Right ventricle myocardium superior (tissue), 1 donor: ENCODE results near the gene ZNF534. TPM values are rescaled to one million over a fixed set of nuclear protein-coding genes. Genes with fewer than 3 reads are reported as not detected.
"Not testable (repeated sequence)": the region's sequence is repeated elsewhere in the genome, so short reads cannot be mapped to it uniquely, and the experiment has no call there.

Source experiments
- ATAC-seq: fragments of 200-7000 bp; cut with Tn5 transposase; one replicate; pipeline ENCODE4 v1.9.1; 2020; ENCODE audit warnings: mild to moderate bottlenecking; ENCODE audit not compliant: poor library complexity
- DNase-seq: peaks from one replicate; pipeline ENCODE4 v3.0.0-alpha.2; 2020
- intact Hi-C: fragments of 100-400 bp; cut with DNase I; formaldehyde crosslinking; loops from one replicate; pipeline ENCODE4 v1.11.2; 2022
- total RNA-seq: library from RNA; stranded (reverse); fragmentation: NEBNext Ultra II Directional; extraction: Animal tissue kit (Norgen Biotek cat#: 25700); gene quantifications from one replicate; pipeline ENCODE4 v1.2.1, GENCODE V29; 2021
- donor health status: DM: no; HTN: yes; CAD: no; lungs with severe emphysema.

Gene ZNF534
- total RNA-seq, 1 donor from 2014 or later, result 0.43 TPM

DNA sequence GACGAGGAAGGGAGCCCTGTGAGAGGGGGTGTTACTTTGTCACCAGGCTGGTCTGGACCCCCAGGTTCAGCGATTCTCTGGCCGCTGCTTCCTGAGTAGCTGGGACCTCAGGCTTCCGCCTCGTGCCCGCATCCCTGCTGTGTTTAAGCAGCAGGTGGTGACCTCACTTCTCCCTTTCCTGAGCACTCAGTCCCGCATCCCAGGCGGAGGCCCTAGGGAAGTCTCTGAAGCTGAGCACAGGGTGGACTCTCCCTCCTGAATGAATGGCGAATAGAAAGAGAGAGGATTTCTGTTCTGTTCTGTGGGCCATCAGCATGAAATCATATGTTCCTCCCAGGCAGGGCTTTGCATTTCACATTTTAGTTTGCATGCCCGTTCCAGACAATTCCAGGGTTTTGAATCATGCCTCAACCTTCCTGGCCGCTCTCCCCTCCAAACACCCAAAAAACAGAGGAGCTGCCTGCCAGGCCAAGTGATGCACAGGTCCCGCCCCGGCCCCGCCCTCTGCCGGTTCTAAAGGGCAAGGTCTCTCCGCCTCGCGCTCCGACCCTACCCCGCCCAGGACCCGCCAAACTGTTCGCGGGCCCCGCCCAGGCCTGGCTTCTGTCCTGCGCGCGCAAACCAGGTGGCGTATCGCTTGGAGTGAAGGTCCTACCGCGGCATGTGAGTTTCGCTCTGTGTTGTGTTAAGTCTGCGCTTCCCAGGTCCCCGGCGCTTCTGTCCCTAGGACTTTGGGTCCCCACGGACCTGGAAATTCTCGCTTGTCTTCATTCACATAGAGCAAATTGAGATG is 63.4 kb downstream of the ZNF534 start:
- DNase-seq, result no peak
- intact Hi-C loops, result no loop called here
- ATAC-seq, result peak; percentile 71

DNA sequence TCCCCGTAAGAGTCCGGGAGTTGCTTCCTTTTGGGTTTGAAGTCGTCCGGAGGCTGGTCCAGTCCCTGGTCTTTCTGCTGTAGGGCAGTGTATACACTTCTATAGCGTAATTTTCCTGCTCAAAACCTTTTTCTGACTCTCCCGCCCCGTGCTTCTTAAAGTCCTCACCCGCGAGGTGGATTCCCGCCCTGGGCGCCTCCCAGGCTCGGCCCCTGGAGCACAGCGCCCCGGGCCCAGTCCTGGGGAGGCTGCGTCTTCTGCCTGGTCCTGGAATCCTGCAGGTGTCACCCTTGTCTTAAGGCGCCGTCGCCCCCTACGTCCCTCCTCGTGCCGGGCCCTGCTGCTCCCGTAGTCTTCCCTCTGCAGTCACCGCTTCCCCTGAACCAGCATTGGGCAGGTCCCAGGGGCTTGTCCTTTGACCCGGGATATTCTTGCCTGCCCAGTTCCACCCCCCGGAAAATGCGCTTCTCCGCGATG is 64.1 kb downstream of the ZNF534 start:
- no peak for DNase-seq
- intact Hi-C loops, result no loop called here
- ATAC-seq, result peak; percentile 87

GRCh38 chr19:52494518-52494917 is 65.6 kb downstream of the ZNF534 start:
- ATAC-seq, result no peak
- intact Hi-C loops, result no loop called here

GRCh38 chr19:52498571-52498970 is 69.6 kb downstream of the ZNF534 start:
- intact Hi-C loops, result no loop called here
- DNase-seq (no peak), ATAC-seq (no peak)

More at GRCh38 chr19:52494518-52494917, 65.6 kb downstream of the ZNF534 start:
- DNase-seq, result no peak

GRCh38 chr19:52500474-52500873 is 71.5 kb downstream of the ZNF534 start:
- intact Hi-C loops, DNase-seq, ATAC-seq: not testable (repeated sequence)

- DNase-seq, ATAC-seq, intact Hi-C loops: not testable (repeated sequence)
Measured at GRCh38 chr19:52500991-52501390, 72.0 kb downstream of the ZNF534 start.

Other genes starting within 250 kb of the ZNF534 start
- 339 TPM for gene PPP2R1A, start 239.1 kb upstream of the ZNF534 start, total RNA-seq
- gene ZNF766, start 159.6 kb upstream of the ZNF534 start, total RNA-seq, result 11.1 TPM
- gene ZNF480, start 132.0 kb upstream of the ZNF534 start, total RNA-seq, result 15.9 TPM
- gene ZNF610, start 92.9 kb upstream of the ZNF534 start, total RNA-seq, result 3.0 TPM
- 19.4 TPM for gene ZNF880, start 59.2 kb upstream of the ZNF534 start, total RNA-seq
- gene ZNF528, start 31.3 kb upstream of the ZNF534 start, total RNA-seq, result 10.8 TPM
- 2.6 TPM for gene ZNF578, start 24.4 kb downstream of the ZNF534 start, total RNA-seq
- 32.6 TPM for gene ZNF808, start 98.5 kb downstream of the ZNF534 start, total RNA-seq
- 15.6 TPM for gene ZNF701, start 141.1 kb downstream of the ZNF534 start, total RNA-seq
- gene ZNF83, start 209.2 kb downstream of the ZNF534 start, total RNA-seq, result 15.6 TPM